Endothelial cell of umbilical vein (primary cell): Measurements from ENCODE around the gene AKAP4. TPM values are rescaled to one million over a fixed set of nuclear protein-coding genes. Genes with fewer than 3 reads are reported as not detected.
A peak's percentile ranks its signal among the peaks of the same experiment; 100 is the strongest.

Experiments used
- BruUV-seq: library from RNA; stranded (reverse); fragments of 400-500 nt; replicated peaks from 2 replicates; lab custom pipeline; 2021; lab: Mats Ljungman, UMichigan
- CTCF ChIA-PET: fragments of 300-600, 350-600 bp; sonication (Branson Sonifier 250); formaldehyde crosslinking; loops from one replicate; lab custom pipeline; 2021; ENCODE audit warnings: antibody characterized with exemption, inconsistent platforms; lab: Charles Lee
- POLR2A ChIA-PET: fragments of 300-600, 350-600 bp; sonication (Branson Sonifier 250); formaldehyde crosslinking; loops from one replicate; lab custom pipeline; 2021; ENCODE audit warnings: antibody characterized with exemption, inconsistent platforms; lab: Charles Lee
- DNase-seq: peaks from one replicate; pipeline ENCODE4 v3.0.0-alpha.2; 2011; ENCODE audit warnings: low read depth, low spot score
- FAIRE-seq: peaks from 2 replicates; lab custom pipeline; 2011; peaks lifted over from hg19 to GRCh38; lab: Jason Lieb, UNC
- H2AFZ ChIP-seq: 2 replicates; pipeline ENCODE4 v1.6.0; 2012; ENCODE audit warnings: low read depth, low read length, control low read depth, inconsistent platforms
- H3K27ac ChIP-seq: 2 replicates; pipeline ENCODE4 v1.5.1; 2011; ENCODE audit warnings: low read depth, mild to moderate bottlenecking, control low read depth, low read length, moderate library complexity; ENCODE audit not compliant: insufficient read depth
- H3K27me3 ChIP-seq, 2 experiments: 2 replicates each; pipeline versions ENCODE4 v1.6.0 to v1.6.1; 2011; ENCODE audit warnings: low read length in 2 of 2, mixed read lengths in 1 of 2; ENCODE audit not compliant: control insufficient read depth in 2 of 2, insufficient read depth in 2 of 2
- H3K36me3 ChIP-seq, 2 experiments: 2 replicates in 1 of 2; 3 replicates in 1 of 2; pipeline ENCODE4 v1.5.1; 2011; ENCODE audit warnings: low read length in 2 of 2, mild to moderate bottlenecking in 1 of 2, moderate library complexity in 1 of 2; ENCODE audit not compliant: control insufficient read depth in 2 of 2, insufficient read depth in 2 of 2; ENCODE audit errors: extremely low read depth in 1 of 2
- H3K4me1 ChIP-seq: 3 replicates; pipeline ENCODE4 v1.5.1; 2011; ENCODE audit warnings: mild to moderate bottlenecking, low read length; ENCODE audit not compliant: control insufficient read depth, insufficient read depth; ENCODE audit errors: extremely low read depth
- H3K4me2 ChIP-seq: 2 replicates; pipeline ENCODE4 v1.6.1; 2011; ENCODE audit warnings: low read length, control low read depth, mixed read lengths; ENCODE audit not compliant: insufficient read depth
- H3K4me3 ChIP-seq, 3 experiments: fragments of 200-600 bp in 1 of 3; sonication (generic), shearing (Covaris generic) in 1 of 3; replicated peaks in 1 of 3; 2 replicates each; pipeline ENCODE4 v1.5.1; 2011 to 2016; ENCODE audit warnings: control low read depth in 3 of 3, low read length in 3 of 3, mild to moderate bottlenecking in 2 of 3, inconsistent platforms in 1 of 3, low read depth in 1 of 3, moderate library complexity in 1 of 3; ENCODE audit not compliant: insufficient read depth in 1 of 3
- H3K79me2 ChIP-seq: 2 replicates; pipeline ENCODE4 v1.6.0; 2012; ENCODE audit warnings: low read length, inconsistent platforms; ENCODE audit not compliant: control insufficient read depth, insufficient read depth
- H3K9ac ChIP-seq: replicated peaks from 2 replicates; pipeline ENCODE3; 2011; ENCODE audit warnings: low read length, control low read depth; ENCODE audit not compliant: insufficient read depth; ENCODE audit errors: extremely low read depth
- H3K9me1 ChIP-seq: replicated peaks from 3 replicates; pipeline ENCODE4 v1.6.0; 2011; ENCODE audit warnings: mild to moderate bottlenecking, low read length; ENCODE audit not compliant: control insufficient read depth, insufficient read depth; ENCODE audit errors: extremely low read depth
- H3K9me3 ChIP-seq: replicated peaks from 2 replicates; pipeline ENCODE4 v1.5.1; 2012; ENCODE audit warnings: low read length, inconsistent platforms; ENCODE audit not compliant: control insufficient read depth, insufficient read depth
- H4K20me1 ChIP-seq: replicated peaks from 2 replicates; pipeline ENCODE3; 2011; ENCODE audit warnings: mild to moderate bottlenecking, low read length; ENCODE audit not compliant: control insufficient read depth, insufficient read depth; ENCODE audit errors: extremely low read depth
- CTCF ChIP-seq, 2 donors: IDR thresholded peaks; 1 replicate in 1 of 2; 2 replicates in 1 of 2; pipeline ENCODE4 v1.5.1; 2011; ENCODE audit warnings: low read length in 2 of 2, mild to moderate bottlenecking in 2 of 2, moderate library complexity in 2 of 2, control low read depth in 1 of 2, inconsistent platforms in 1 of 2, low read depth in 1 of 2; ENCODE audit not compliant: insufficient read depth in 1 of 2; ENCODE audit errors: extremely low read depth in 1 of 2
- EZH2 ChIP-seq: IDR thresholded peaks from 2 replicates; pipeline ENCODE4 v1.6.1; 2012; ENCODE audit warnings: borderline replicate concordance, low read depth, mild to moderate bottlenecking, moderate library complexity, low read length, inconsistent platforms; ENCODE audit not compliant: severe bottlenecking
- FOS ChIP-seq: IDR thresholded peaks from 2 replicates; pipeline ENCODE4 v1.6.1; 2011; ENCODE audit warnings: mild to moderate bottlenecking, low read length, moderate library complexity, borderline replicate concordance; ENCODE audit not compliant: insufficient read depth
- GATA2 ChIP-seq: IDR thresholded peaks from 2 replicates; pipeline ENCODE4 v1.7.0; 2011; ENCODE audit warnings: low read depth, mild to moderate bottlenecking, moderate library complexity, mixed read lengths, low read length; ENCODE audit not compliant: insufficient read length, insufficient read depth
- JUN ChIP-seq: IDR thresholded peaks from 2 replicates; pipeline ENCODE4 v1.6.1; 2011; ENCODE audit warnings: borderline replicate concordance, low read depth; ENCODE audit not compliant: insufficient read length, insufficient read depth
- MAX ChIP-seq: IDR thresholded peaks from 2 replicates; pipeline ENCODE4 v1.6.1; 2011; ENCODE audit not compliant: insufficient read depth, insufficient read length
- MYC ChIP-seq: IDR thresholded peaks from one replicate; pipeline ENCODE4 v1.6.1; 2011; ENCODE audit warnings: mild to moderate bottlenecking, low read depth, low read length
- POLR2A ChIP-seq: IDR thresholded peaks from 2 replicates; pipeline ENCODE4 v1.6.1; 2012; ENCODE audit warnings: low read depth, mild to moderate bottlenecking, control low read depth, low read length
- POLR2AphosphoS5 ChIP-seq: IDR thresholded peaks from 2 replicates; pipeline ENCODE4 v1.6.1; 2012; ENCODE audit warnings: low read depth, mild to moderate bottlenecking, control low read depth, low read length, moderate library complexity; ENCODE audit not compliant: insufficient read depth
- dilution Hi-C: fragments of 300-500 bp; cut with MboI; formaldehyde crosslinking; loops from one replicate; pipeline ENCODE4 v1.15.0; 2019; ENCODE audit warnings: low sequenced_read_pairs; ENCODE audit not compliant: extremely low pct_ligation_motif_present
- intact Hi-C: fragments of 100-400 bp; cut with micrococcal nuclease; formaldehyde crosslinking; loops from one replicate; pipeline ENCODE4 v1.10.0; 2022
- polyA plus RNA-seq, 4 experiments: library from polyadenylated mRNA; depleted of rRNA in 3 of 4; stranded (reverse) in 3 of 4; unstranded in 1 of 4; fragments of >200 nt; gene quantifications; 2 replicates each; pipeline versions ENCODE4 v1.2.1 to v1.2.3, GENCODE V29; 2011 to 2012; ENCODE audit warnings: missing spikeins in 1 of 4
- total RNA-seq: library from RNA; stranded (reverse); gene quantifications from 2 replicates; pipeline ENCODE4 v1.2.3, GENCODE V29; 2021

AKAP4 gene
- total and polyA plus RNA-seq, 2 donors (not counting 3 experiments of a cell fraction or from before 2014, with no cell fraction given): not detected

GRCh38 chrX:50152456-50152855 is 48.4 kb downstream of the AKAP4 start:
- CTCF ChIA-PET: no interaction called here
- no peak overlapping the region for H2AFZ ChIP-seq
- no peaks in the 10 kb centered on the region for H3K9me3 ChIP-seq
- no peaks in the 10 kb centered on the region for H3K9me1 ChIP-seq
- no peak overlapping the region for H3K27ac ChIP-seq
- DNase-seq: no peak
- H3K9ac ChIP-seq: no peak overlapping the region
- BruUV-seq: no TSS peak
- H3K4me2 ChIP-seq: no peak overlapping the region
- FAIRE-seq: no peak
- H4K20me1 ChIP-seq: no peaks in the 10 kb centered on the region
- intact Hi-C loops (no loop called here), dilution Hi-C loops (no loop called here)
- H3K79me2 ChIP-seq: no peaks in the 10 kb centered on the region
- no peak overlapping the region for H3K4me3 ChIP-seq
- no peak for TF ChIP-seq POLR2AphosphoS5
- TF ChIP-seq JUN: no peak
- no peak for TF ChIP-seq FOS
- no peak for TF ChIP-seq MYC
- TF ChIP-seq MAX: no peak
- H3K4me1 ChIP-seq: no peaks in the 10 kb centered on the region
- no peaks in the 10 kb centered on the region for H3K36me3 ChIP-seq
- H3K27me3 ChIP-seq: no peaks in the 10 kb centered on the region
- POLR2A ChIA-PET: no interaction called here

GRCh38 chrX:50147972-50148371 is 52.8 kb downstream of the AKAP4 start:
- H3K9ac ChIP-seq: no peak overlapping the region
- dilution Hi-C loops: no loop called here
- TF ChIP-seq MYC: no peak
- TF ChIP-seq MAX: no peak
- TF ChIP-seq POLR2A: no peak
- no peak for TF ChIP-seq CTCF (IDR thresholded peaks at IDR 0.05; ENCODE audit: extremely low read depth in 1 of 2, insufficient read depth in 1 of 2, low read depth in 1 of 2, low read length in 2 of 2)
- no peak for TF ChIP-seq FOS
- TF ChIP-seq GATA2: no peak
- no peak for TF ChIP-seq POLR2AphosphoS5
- no peak for TF ChIP-seq JUN
- TF ChIP-seq EZH2: no peak
- no peaks in the 10 kb centered on the region for H3K9me3 ChIP-seq
- H3K36me3 ChIP-seq: no peaks in the 10 kb centered on the region
- H3K27me3 ChIP-seq: no peaks in the 10 kb centered on the region
- H3K4me2 ChIP-seq: no peak overlapping the region
- no peak overlapping the region for H3K4me3 ChIP-seq
- no peak overlapping the region for H2AFZ ChIP-seq
- FAIRE-seq (peak; percentile 49), DNase-seq (no peak)
- no peaks in the 10 kb centered on the region for H3K9me1 ChIP-seq
- H4K20me1 ChIP-seq: no peaks in the 10 kb centered on the region
- intact Hi-C loops: no loop called here
- H3K4me1 ChIP-seq: no peaks in the 10 kb centered on the region
- H3K79me2 ChIP-seq: no peaks in the 10 kb centered on the region
- H3K27ac ChIP-seq: no peak overlapping the region
- no TSS peak for BruUV-seq
- ChIA-PET POLR2A (no interaction called here), CTCF (no interaction called here)
